CD4-positive, alpha-beta T cell (primary cell): ENCODE data around the gene GPA33. TPM values are rescaled to one million over a fixed set of nuclear protein-coding genes. Genes with fewer than 3 reads are reported as not detected.

Experiments
- ATAC-seq: fragments of 200-7000 bp; cut with Tn5 transposase; one replicate; pipeline ENCODE4 v1.10.0; 2022; ENCODE audit warnings: mild to moderate bottlenecking; ENCODE audit not compliant: poor library complexity
- CTCF ChIA-PET: fragments of 350-600 bp; sonication (Branson Sonifier 250); formaldehyde crosslinking; loops from one replicate; lab custom pipeline; 2021; ENCODE audit warnings: antibody characterized with exemption, inconsistent platforms; lab: Charles Lee
- POLR2A ChIA-PET: fragments of 350-600 bp; sonication (Branson Sonifier 250); formaldehyde crosslinking; loops from one replicate; lab custom pipeline; 2021; ENCODE audit warnings: antibody characterized with exemption, inconsistent platforms; lab: Charles Lee
- DNase-seq, 14 experiments: peaks; one replicate each; pipeline ENCODE4 v3.0.0-alpha.2; 2013 to 2020; ENCODE audit warnings: mixed read lengths in 2 of 14
- H3K27ac ChIP-seq, 2 donors: one replicate each; pipeline versions ENCODE4 v1.5.1 to v1.7.0; 2013; ENCODE audit warnings: low read length in 2 of 2, low read depth in 1 of 2, mild to moderate bottlenecking in 1 of 2
- H3K27me3 ChIP-seq, 2 experiments: 1 replicate in 1 of 2; 2 replicates in 1 of 2; pipeline versions ENCODE4 v1.6.1 to v1.7.0; 2013; ENCODE audit warnings: low read length in 2 of 2, control low read depth in 1 of 2, mild to moderate bottlenecking in 1 of 2, moderate library complexity in 1 of 2; ENCODE audit not compliant: insufficient read depth in 2 of 2, control insufficient read depth in 1 of 2
- H3K36me3 ChIP-seq: one replicate; pipeline ENCODE4 v1.6.1; 2013; ENCODE audit warnings: low read length, control low read depth; ENCODE audit not compliant: insufficient read depth
- H3K4me1 ChIP-seq: one replicate; pipeline ENCODE4 v1.6.1; 2013; ENCODE audit warnings: low read length, control low read depth; ENCODE audit not compliant: insufficient read depth
- H3K4me3 ChIP-seq: one replicate; pipeline ENCODE4 v1.5.1; 2013; ENCODE audit warnings: mild to moderate bottlenecking, low read length, moderate library complexity
- H3K9me3 ChIP-seq, 2 experiments: 1 replicate in 1 of 2; 2 replicates in 1 of 2; pipeline versions ENCODE4 v1.6.1 to v1.7.0; 2013; ENCODE audit warnings: low read length in 2 of 2, mild to moderate bottlenecking in 2 of 2, control low read depth in 1 of 2, moderate library complexity in 1 of 2; ENCODE audit not compliant: control insufficient read depth in 1 of 2, insufficient read depth in 1 of 2
- H3K27ac Mint-ChIP-seq: one replicate; pipeline ENCODE4 v1.8.0; 2020; ENCODE audit warnings: mixed read lengths
- H3K27me3 Mint-ChIP-seq: one replicate; pipeline ENCODE4 v1.8.0; 2021; ENCODE audit warnings: mixed read lengths
- H3K36me3 Mint-ChIP-seq: one replicate; pipeline ENCODE4 v1.8.0; 2021; ENCODE audit warnings: low read depth, mixed read lengths
- H3K4me1 Mint-ChIP-seq: one replicate; pipeline ENCODE4 v1.8.0; 2021; ENCODE audit warnings: low read depth, mixed read lengths
- H3K4me3 Mint-ChIP-seq: one replicate; pipeline ENCODE4 v1.8.0; 2020; ENCODE audit warnings: mild to moderate bottlenecking, mixed read lengths
- H3K9me3 Mint-ChIP-seq: one replicate; pipeline ENCODE4 v1.8.0; 2020; ENCODE audit warnings: mixed read lengths
- intact Hi-C, 2 experiments: fragments of 100-400 bp; cut with DNase I in 1 of 2; cut with micrococcal nuclease in 1 of 2; formaldehyde crosslinking; loops; one replicate each; pipeline versions ENCODE4 v1.15.1 to v1.9.0; 2023 to 2025; cut with DNase I, micrococcal nuclease
- total RNA-seq, 174 experiments: library from RNA in 2 of 174; stranded (reverse) in 2 of 174; gene quantifications; one replicate each; pipeline ENCODE4 v1.2.3 and lab custom pipeline; 2021 to 2026
- TF ChIP-seq, protein P1 (sequence below): fragments of 200-600 bp; IDR thresholded peaks from one replicate; pipeline ENCODE4 v1.8.0; 2022; ENCODE audit warnings: antibody characterized with exemption, mild to moderate bottlenecking

GPA33 gene
- total RNA-seq, 2 experiments from 2014 or later: 4.8 to 5.0 TPM

DNA sequence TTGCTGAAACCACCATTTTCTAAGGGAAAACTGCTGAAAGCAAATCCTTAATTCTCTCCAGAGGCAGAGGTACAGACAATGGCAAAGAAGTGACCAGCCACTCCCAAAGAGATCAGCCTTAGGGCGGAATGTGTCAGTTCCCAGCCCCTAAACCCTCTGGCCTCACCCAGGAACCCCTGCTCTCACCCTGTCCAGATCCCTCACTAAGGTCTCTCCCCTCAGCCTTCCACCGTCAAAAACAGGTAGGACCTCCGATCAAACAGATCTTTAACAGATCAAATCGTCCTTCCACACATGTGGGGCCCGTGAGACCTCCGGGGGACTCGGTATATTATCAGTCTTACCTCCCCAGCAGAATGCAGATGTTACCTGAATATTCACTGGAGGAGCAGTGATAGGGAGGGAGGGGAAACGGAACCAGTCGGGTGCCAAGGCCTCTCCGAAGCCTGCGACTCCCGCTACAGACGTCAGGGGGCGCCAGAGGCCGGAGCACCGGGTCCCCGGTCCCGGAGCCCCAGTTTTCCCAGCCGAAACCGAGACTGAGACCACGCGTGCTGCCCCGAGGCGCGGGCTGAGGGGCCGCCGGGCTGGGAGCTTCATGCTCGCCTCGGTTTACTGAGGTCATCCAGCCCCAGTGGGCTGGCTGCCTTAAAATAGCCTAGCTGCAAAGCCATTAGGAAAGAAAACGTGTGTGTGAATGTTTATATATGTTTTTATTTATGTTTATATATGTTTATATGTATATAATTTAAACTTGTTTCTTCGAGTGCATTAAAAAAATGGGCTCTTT is 23.6 kb downstream of the GPA33 start:
- Histone ChIP-seq H3K36me3 (no peaks in the 10 kb centered on the region), H3K4me3 (peak overlapping the region; percentile 15), H3K9me3 (no peaks in the 10 kb centered on the region), H3K27ac (no peak overlapping the region), H3K27me3 (no peaks in the 10 kb centered on the region), H3K4me1 (peaks cover 6% of the 10 kb centered on the region)
- Mint-ChIP-seq H3K4me1 (no peaks in the 10 kb centered on the region), H3K27me3 (no peaks in the 10 kb centered on the region), H3K27ac (no peak overlapping the region), H3K9me3 (no peaks in the 10 kb centered on the region), H3K36me3 (peaks cover 21% of the 10 kb centered on the region), H3K4me3 (no peak overlapping the region)
- intact Hi-C loops: loop anchor here (1.0 to 10.0 kb wide), 10 partner anchors 55 to 491 kb away; partner anchors contain the start of gene POU2F1 (in 1 of the 2)
- ChIA-PET POLR2A (interaction anchor here (1.0 to 1.1 kb wide), 2 partner anchors 54 to 154 kb away, joined by 3 to 6 read pairs; partner anchors contain the start of gene POU2F1), CTCF (interaction anchor here (0.8 to 1.8 kb wide), 6 partner anchors 8 to 156 kb away, joined by 3 to 6 read pairs (median 3); no protein-coding TSS in a partner anchor)
- ATAC-seq (peak; percentile 98), DNase-seq (peak; percentile 53 to 89 (median 79))
- TF ChIP-seq, protein P1, sequence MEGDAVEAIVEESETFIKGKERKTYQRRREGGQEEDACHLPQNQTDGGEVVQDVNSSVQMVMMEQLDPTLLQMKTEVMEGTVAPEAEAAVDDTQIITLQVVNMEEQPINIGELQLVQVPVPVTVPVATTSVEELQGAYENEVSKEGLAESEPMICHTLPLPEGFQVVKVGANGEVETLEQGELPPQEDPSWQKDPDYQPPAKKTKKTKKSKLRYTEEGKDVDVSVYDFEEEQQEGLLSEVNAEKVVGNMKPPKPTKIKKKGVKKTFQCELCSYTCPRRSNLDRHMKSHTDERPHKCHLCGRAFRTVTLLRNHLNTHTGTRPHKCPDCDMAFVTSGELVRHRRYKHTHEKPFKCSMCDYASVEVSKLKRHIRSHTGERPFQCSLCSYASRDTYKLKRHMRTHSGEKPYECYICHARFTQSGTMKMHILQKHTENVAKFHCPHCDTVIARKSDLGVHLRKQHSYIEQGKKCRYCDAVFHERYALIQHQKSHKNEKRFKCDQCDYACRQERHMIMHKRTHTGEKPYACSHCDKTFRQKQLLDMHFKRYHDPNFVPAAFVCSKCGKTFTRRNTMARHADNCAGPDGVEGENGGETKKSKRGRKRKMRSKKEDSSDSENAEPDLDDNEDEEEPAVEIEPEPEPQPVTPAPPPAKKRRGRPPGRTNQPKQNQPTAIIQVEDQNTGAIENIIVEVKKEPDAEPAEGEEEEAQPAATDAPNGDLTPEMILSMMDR: peak; percentile 96

DNA sequence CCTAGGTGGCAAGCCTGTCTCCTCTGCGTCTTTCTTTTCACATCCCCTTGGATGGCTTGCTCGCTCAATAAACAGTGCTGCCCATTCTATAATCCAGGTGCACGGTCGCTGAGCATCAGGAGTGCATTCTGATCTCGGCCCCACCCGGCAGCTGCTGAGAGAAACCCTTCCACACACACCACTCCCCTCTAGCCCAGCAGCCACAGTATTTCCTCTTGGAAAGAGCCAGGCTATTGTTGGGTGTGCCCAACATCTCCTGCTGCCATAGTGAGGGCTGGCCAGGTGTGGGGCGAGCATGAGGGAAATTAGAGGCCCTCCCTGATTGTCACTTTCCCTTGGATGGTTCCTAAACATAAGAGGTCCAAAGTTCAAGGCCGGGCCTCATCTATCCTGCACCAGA is 24.7 kb downstream of the GPA33 start:
- ChIA-PET POLR2A (no interaction called here), CTCF (interaction anchor here (1.5 to 1.8 kb wide), 3 partner anchors 56 to 155 kb away, joined by 4 to 6 read pairs (median 4); no protein-coding TSS in a partner anchor)
- Histone ChIP-seq H3K36me3 (no peaks in the 10 kb centered on the region), H3K9me3 (no peaks in the 10 kb centered on the region), H3K27ac (no peak overlapping the region), H3K27me3 (no peaks in the 10 kb centered on the region), H3K4me1 (peaks cover 6% of the 10 kb centered on the region), H3K4me3 (no peak overlapping the region)
- ATAC-seq (no peak), DNase-seq (no peak)
- H3K27ac Mint-ChIP-seq: no peak overlapping the region
- H3K9me3 Mint-ChIP-seq: no peaks in the 10 kb centered on the region
- no peaks in the 10 kb centered on the region for H3K4me1 Mint-ChIP-seq
- H3K4me3 Mint-ChIP-seq: no peak overlapping the region
- intact Hi-C loops: loop anchor here in 1 of 2 experiments (5.0 to 10.0 kb wide), 4 partner anchors 202 to 492 kb away; no protein-coding TSS in a partner anchor
- TF ChIP-seq, protein P1: no peak
- peaks cover 19% of the 10 kb centered on the region for H3K36me3 Mint-ChIP-seq
- no peaks in the 10 kb centered on the region for H3K27me3 Mint-ChIP-seq

DNA sequence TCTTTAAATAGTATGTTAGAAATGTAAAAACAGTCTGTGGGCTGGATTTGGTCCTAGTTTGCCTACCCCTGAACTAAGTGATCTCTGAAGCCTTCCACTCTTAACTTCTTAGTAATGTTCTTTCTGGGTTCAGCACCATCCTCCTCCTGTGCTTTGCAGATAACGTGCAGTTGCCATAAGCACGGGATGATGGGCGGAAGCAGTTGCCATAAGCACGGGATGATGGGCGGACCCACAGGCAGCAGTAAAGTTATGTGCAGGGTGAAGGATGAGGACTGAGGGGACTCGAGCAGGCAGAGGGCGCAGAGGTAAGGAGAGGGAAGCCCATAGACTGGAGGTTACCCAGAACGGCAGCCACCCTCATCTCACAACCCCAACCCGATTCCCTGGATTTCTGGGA is 25.6 kb downstream of the GPA33 start:
- CTCF ChIA-PET: interaction anchor here (0.8 to 1.5 kb wide), 2 partner anchors 57 to 476 kb away, joined by 3 to 4 read pairs; no protein-coding TSS in a partner anchor
- Histone ChIP-seq H3K9me3 (no peaks in the 10 kb centered on the region), H3K27me3 (no peaks in the 10 kb centered on the region), H3K36me3 (no peaks in the 10 kb centered on the region), H3K4me1 (peaks cover 6% of the 10 kb centered on the region), H3K27ac (no peak overlapping the region), H3K4me3 (no peak overlapping the region)
- TF ChIP-seq, protein P1: no peak
- ATAC-seq: no peak
- Mint-ChIP-seq H3K4me1 (peaks cover 1% of the 10 kb centered on the region), H3K4me3 (no peak overlapping the region), H3K9me3 (no peaks in the 10 kb centered on the region), H3K36me3 (peaks cover 14% of the 10 kb centered on the region), H3K27ac (no peak overlapping the region), H3K27me3 (no peaks in the 10 kb centered on the region)
- POLR2A ChIA-PET: no interaction called here
- no peak for DNase-seq
- intact Hi-C loops: loop anchor here in 1 of 2 experiments (5.0 to 10.0 kb wide), 4 partner anchors 203 to 493 kb away; no protein-coding TSS in a partner anchor
